Endothelial cell of umbilical vein (primary cell): ENCODE measurements around the gene ARHGAP42. TPM values are rescaled to one million over a fixed set of nuclear protein-coding genes. Genes with fewer than 3 reads are reported as not detected.

Source experiments
- BruUV-seq: library from RNA; stranded (reverse); fragments of 400-500 nt; replicated peaks from 2 replicates; lab custom pipeline; 2021; lab: Mats Ljungman, UMichigan
- CTCF ChIA-PET: fragments of 300-600, 350-600 bp; sonication (Branson Sonifier 250); formaldehyde crosslinking; loops from one replicate; lab custom pipeline; 2021; ENCODE audit warnings: antibody characterized with exemption, inconsistent platforms; lab: Charles Lee
- POLR2A ChIA-PET: fragments of 300-600, 350-600 bp; sonication (Branson Sonifier 250); formaldehyde crosslinking; loops from one replicate; lab custom pipeline; 2021; ENCODE audit warnings: antibody characterized with exemption, inconsistent platforms; lab: Charles Lee
- DNase-seq: peaks from one replicate; pipeline ENCODE4 v3.0.0-alpha.2; 2011; ENCODE audit warnings: low read depth, low spot score
- FAIRE-seq: peaks from 2 replicates; lab custom pipeline; 2011; peaks lifted over from hg19 to GRCh38; lab: Jason Lieb, UNC
- H2AFZ ChIP-seq: 2 replicates; pipeline ENCODE4 v1.6.0; 2012; ENCODE audit warnings: low read depth, low read length, control low read depth, inconsistent platforms
- H3K27ac ChIP-seq: 2 replicates; pipeline ENCODE4 v1.5.1; 2011; ENCODE audit warnings: low read depth, mild to moderate bottlenecking, control low read depth, low read length, moderate library complexity; ENCODE audit not compliant: insufficient read depth
- H3K27me3 ChIP-seq, 2 experiments: 2 replicates each; pipeline versions ENCODE4 v1.6.0 to v1.6.1; 2011; ENCODE audit warnings: low read length in 2 of 2, mixed read lengths in 1 of 2; ENCODE audit not compliant: control insufficient read depth in 2 of 2, insufficient read depth in 2 of 2
- H3K36me3 ChIP-seq, 2 experiments: 2 replicates in 1 of 2; 3 replicates in 1 of 2; pipeline ENCODE4 v1.5.1; 2011; ENCODE audit warnings: low read length in 2 of 2, mild to moderate bottlenecking in 1 of 2, moderate library complexity in 1 of 2; ENCODE audit not compliant: control insufficient read depth in 2 of 2, insufficient read depth in 2 of 2; ENCODE audit errors: extremely low read depth in 1 of 2
- H3K4me1 ChIP-seq: 3 replicates; pipeline ENCODE4 v1.5.1; 2011; ENCODE audit warnings: mild to moderate bottlenecking, low read length; ENCODE audit not compliant: control insufficient read depth, insufficient read depth; ENCODE audit errors: extremely low read depth
- H3K4me2 ChIP-seq: 2 replicates; pipeline ENCODE4 v1.6.1; 2011; ENCODE audit warnings: low read length, control low read depth, mixed read lengths; ENCODE audit not compliant: insufficient read depth
- H3K4me3 ChIP-seq, 3 experiments: fragments of 200-600 bp in 1 of 3; sonication (generic), shearing (Covaris generic) in 1 of 3; replicated peaks in 1 of 3; 2 replicates each; pipeline ENCODE4 v1.5.1; 2011 to 2016; ENCODE audit warnings: control low read depth in 3 of 3, low read length in 3 of 3, mild to moderate bottlenecking in 2 of 3, inconsistent platforms in 1 of 3, low read depth in 1 of 3, moderate library complexity in 1 of 3; ENCODE audit not compliant: insufficient read depth in 1 of 3
- H3K79me2 ChIP-seq: 2 replicates; pipeline ENCODE4 v1.6.0; 2012; ENCODE audit warnings: low read length, inconsistent platforms; ENCODE audit not compliant: control insufficient read depth, insufficient read depth
- H3K9ac ChIP-seq: replicated peaks from 2 replicates; pipeline ENCODE3; 2011; ENCODE audit warnings: low read length, control low read depth; ENCODE audit not compliant: insufficient read depth; ENCODE audit errors: extremely low read depth
- H3K9me1 ChIP-seq: replicated peaks from 3 replicates; pipeline ENCODE4 v1.6.0; 2011; ENCODE audit warnings: mild to moderate bottlenecking, low read length; ENCODE audit not compliant: control insufficient read depth, insufficient read depth; ENCODE audit errors: extremely low read depth
- H3K9me3 ChIP-seq: replicated peaks from 2 replicates; pipeline ENCODE4 v1.5.1; 2012; ENCODE audit warnings: low read length, inconsistent platforms; ENCODE audit not compliant: control insufficient read depth, insufficient read depth
- H4K20me1 ChIP-seq: replicated peaks from 2 replicates; pipeline ENCODE3; 2011; ENCODE audit warnings: mild to moderate bottlenecking, low read length; ENCODE audit not compliant: control insufficient read depth, insufficient read depth; ENCODE audit errors: extremely low read depth
- EZH2 ChIP-seq: IDR thresholded peaks from 2 replicates; pipeline ENCODE4 v1.6.1; 2012; ENCODE audit warnings: borderline replicate concordance, low read depth, mild to moderate bottlenecking, moderate library complexity, low read length, inconsistent platforms; ENCODE audit not compliant: severe bottlenecking
- FOS ChIP-seq: IDR thresholded peaks from 2 replicates; pipeline ENCODE4 v1.6.1; 2011; ENCODE audit warnings: mild to moderate bottlenecking, low read length, moderate library complexity, borderline replicate concordance; ENCODE audit not compliant: insufficient read depth
- MYC ChIP-seq: IDR thresholded peaks from one replicate; pipeline ENCODE4 v1.6.1; 2011; ENCODE audit warnings: mild to moderate bottlenecking, low read depth, low read length
- POLR2AphosphoS5 ChIP-seq: IDR thresholded peaks from 2 replicates; pipeline ENCODE4 v1.6.1; 2012; ENCODE audit warnings: low read depth, mild to moderate bottlenecking, control low read depth, low read length, moderate library complexity; ENCODE audit not compliant: insufficient read depth
- dilution Hi-C: fragments of 300-500 bp; cut with MboI; formaldehyde crosslinking; loops from one replicate; pipeline ENCODE4 v1.15.0; 2019; ENCODE audit warnings: low sequenced_read_pairs; ENCODE audit not compliant: extremely low pct_ligation_motif_present
- intact Hi-C: fragments of 100-400 bp; cut with micrococcal nuclease; formaldehyde crosslinking; loops from one replicate; pipeline ENCODE4 v1.10.0; 2022
- polyA plus RNA-seq, 4 experiments: library from polyadenylated mRNA; depleted of rRNA in 3 of 4; stranded (reverse) in 3 of 4; unstranded in 1 of 4; fragments of >200 nt; gene quantifications; 2 replicates each; pipeline versions ENCODE4 v1.2.1 to v1.2.3, GENCODE V29; 2011 to 2012; ENCODE audit warnings: missing spikeins in 1 of 4
- total RNA-seq: library from RNA; stranded (reverse); gene quantifications from 2 replicates; pipeline ENCODE4 v1.2.3, GENCODE V29; 2021

Gene ARHGAP42
- total and polyA plus RNA-seq, 2 donors (not counting 3 experiments of a cell fraction or from before 2014, with no cell fraction given): 1.8 to 2.4 TPM

- DNase-seq (no peak), FAIRE-seq (no peak)
- Histone ChIP-seq H3K79me2 (no peaks in the 10 kb centered on the region), H3K4me3 (no peak overlapping the region), H3K9me3 (no peaks in the 10 kb centered on the region), H3K36me3 (no peaks in the 10 kb centered on the region), H4K20me1 (no peaks in the 10 kb centered on the region), H3K27ac (no peak overlapping the region), H3K9me1 (no peaks in the 10 kb centered on the region), H3K4me1 (peaks cover 10% of the 10 kb centered on the region), H2AFZ (no peak overlapping the region), H3K9ac (no peak overlapping the region), H3K27me3 (no peaks in the 10 kb centered on the region), H3K4me2 (no peak overlapping the region)
- dilution Hi-C loops (no loop called here), intact Hi-C loops (no loop called here)
- BruUV-seq: no TSS peak
- CTCF ChIA-PET: interaction anchor here (1.2 kb wide), 1 partner anchor 139 kb away, joined by 4 read pairs; no protein-coding TSS in a partner anchor
- POLR2A ChIA-PET: no interaction called here
- TF ChIP-seq MYC (no peak), EZH2 (no peak)
Measured at GRCh38 chr11:100715165-100715761, 28.2 kb downstream of the ARHGAP42 start.

- H3K4me1 ChIP-seq: peaks cover 10% of the 10 kb centered on the region
- no TSS peak for BruUV-seq
- H3K9me1 ChIP-seq: no peaks in the 10 kb centered on the region
- FAIRE-seq: no peak
- no peaks in the 10 kb centered on the region for H3K27me3 ChIP-seq
- H3K9me3 ChIP-seq: no peaks in the 10 kb centered on the region
- ChIA-PET CTCF (no interaction called here), POLR2A (no interaction called here)
- no peaks in the 10 kb centered on the region for H3K36me3 ChIP-seq
- H3K79me2 ChIP-seq: no peaks in the 10 kb centered on the region
- H3K27ac ChIP-seq: no peak overlapping the region
- DNase-seq: no peak
- H2AFZ ChIP-seq: no peak overlapping the region
- intact Hi-C loops: no loop called here
- H3K4me2 ChIP-seq: no peak overlapping the region
- dilution Hi-C loops: no loop called here
- no peak overlapping the region for H3K4me3 ChIP-seq
- no peaks in the 10 kb centered on the region for H4K20me1 ChIP-seq
- H3K9ac ChIP-seq: no peak overlapping the region
- no peak for TF ChIP-seq MYC
- no peak for TF ChIP-seq POLR2AphosphoS5
- TF ChIP-seq EZH2: no peak
- TF ChIP-seq FOS: no peak
Measured at GRCh38 chr11:100716838-100717237, 29.8 kb downstream of the ARHGAP42 start.
